Measurements from ENCODE around the gene HYOU1. TPM values are rescaled to one million over a fixed set of nuclear protein-coding genes. Genes with fewer than 3 reads are reported as not detected.
"Not testable (repeated sequence)": the region's sequence is repeated elsewhere in the genome, so short reads cannot be mapped to it uniquely, and the experiment has no call there.

HYOU1 gene
- polyA plus RNA-seq, 3 donors: 37.7 to 73.2 (median 41.1) TPM

DNA sequence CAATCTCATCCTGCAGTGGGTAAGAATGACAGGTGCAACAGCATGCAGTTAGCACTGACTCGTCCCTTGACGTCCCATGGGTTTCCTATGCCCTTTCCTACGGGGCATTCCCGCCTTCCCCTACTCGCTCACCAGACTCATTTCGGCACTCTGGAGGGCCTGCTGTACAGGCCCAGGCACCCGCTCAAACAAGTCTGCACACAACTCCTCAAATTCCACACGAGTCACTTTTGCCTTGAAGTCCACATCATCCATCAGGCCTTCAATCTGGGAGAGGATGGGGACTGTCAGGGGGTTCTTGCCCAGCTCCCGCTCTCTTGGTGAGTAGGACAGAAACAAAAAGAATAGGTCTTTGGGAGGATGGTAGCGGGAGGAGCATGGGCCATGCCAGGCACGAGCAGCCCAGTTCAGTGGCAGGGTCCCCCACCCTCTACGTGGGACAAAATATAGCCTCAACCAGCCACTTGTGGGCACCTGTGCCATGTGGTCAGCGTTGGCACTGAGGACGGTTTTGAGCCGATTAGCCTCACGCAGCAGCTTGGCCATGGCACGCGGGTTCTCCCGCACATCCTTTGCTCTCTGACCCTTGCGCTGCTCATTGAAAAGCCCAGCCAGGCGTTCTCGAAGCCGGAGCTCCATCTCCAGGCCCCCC lies 4.7 kb downstream of the HYOU1 start:
- H3K27ac ChIP-seq (ENCODE audit: low read depth, low read length): no peak overlapping the region
- WGBS, 3 donors: 91 to 94% (median 94%) methylated on average over 23 of the region's 23 CpGs

DNA sequence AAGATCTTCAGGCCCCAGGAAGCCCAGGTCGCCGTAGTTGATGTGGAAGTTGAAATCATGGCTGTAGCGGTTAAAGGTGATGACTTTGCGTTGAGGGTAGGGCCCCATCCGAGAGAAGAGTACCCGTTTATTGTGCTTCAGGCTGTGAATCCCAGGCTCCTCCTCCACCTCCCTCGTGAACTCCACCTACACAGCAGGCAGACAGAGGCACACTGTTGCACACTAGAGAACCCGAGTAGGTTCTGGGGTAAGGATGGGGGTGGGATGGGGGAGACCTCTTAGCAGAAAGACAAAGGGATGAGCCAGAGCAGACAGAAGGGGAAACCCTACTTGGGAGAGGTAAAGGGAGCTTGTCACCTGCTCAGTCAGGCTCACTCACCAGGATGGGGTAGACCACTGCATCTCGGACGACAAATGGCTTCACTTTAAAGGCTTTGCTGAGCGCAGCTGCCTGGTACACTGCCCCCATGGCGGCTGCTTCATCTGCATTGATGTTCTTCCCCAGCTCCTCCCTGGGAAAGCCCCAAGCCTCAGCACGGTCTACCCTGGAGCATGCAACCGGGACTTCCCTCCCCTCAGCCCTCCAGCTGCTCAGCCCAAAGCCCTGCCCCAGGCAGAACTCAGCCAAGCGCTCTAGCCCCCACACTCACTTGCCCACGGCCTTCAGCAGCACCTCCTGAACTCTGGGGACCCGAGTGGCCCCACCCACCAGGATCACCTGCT lies 5.4 kb downstream of the HYOU1 start:
- no peak overlapping the region for H3K27ac ChIP-seq (ENCODE audit: low read depth, low read length)
- 80 to 85% (median 85%) methylated on average over 17 of the region's 17 CpGs for WGBS, 3 donors

DNA sequence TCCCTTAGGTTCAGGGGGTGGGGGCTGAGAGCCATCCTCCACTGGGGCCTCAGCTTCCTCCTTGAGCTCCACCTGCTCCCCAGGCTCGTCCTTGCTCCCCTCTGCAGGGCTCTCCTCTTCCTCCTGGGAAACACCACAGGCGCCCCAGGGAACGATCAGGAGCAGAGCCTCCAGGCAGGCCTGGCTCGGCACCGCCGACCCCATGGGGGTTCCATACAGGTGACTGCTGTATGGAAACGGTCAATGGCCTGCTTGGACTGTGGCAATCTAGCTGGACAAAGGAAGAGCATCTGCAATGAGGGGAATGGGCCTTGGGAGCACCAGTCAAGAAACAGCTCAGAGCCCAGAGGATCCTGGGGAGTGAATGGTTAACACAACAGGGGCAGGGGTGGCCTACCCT lies 7.9 kb downstream of the HYOU1 start:
- H3K27ac ChIP-seq (ENCODE audit: low read depth, low read length): no peak overlapping the region
- 87 to 91% (median 90%) methylated on average over 7 of the region's 7 CpGs for WGBS, 3 donors

DNA sequence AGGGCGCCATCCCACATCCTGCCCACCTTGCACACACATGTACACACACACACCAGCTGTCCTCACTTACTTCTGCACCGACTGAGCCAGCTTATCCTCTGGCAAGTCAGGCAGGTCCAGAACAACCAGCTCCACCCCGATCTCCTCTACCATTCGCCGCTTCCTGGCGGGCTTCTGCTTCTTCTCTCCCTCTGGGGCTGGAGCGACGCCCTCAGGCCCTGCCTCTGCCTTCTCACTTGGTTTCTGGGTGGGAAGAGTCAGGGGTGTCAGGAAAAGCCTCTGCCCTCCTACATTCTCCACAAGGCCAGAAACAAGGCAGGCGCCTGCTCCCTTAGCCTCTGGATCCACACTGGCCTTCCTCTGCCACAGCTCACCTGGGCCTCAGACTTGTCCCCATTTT lies 8.4 kb downstream of the HYOU1 start:
- H3K27ac ChIP-seq (ENCODE audit: low read depth, low read length): no peak overlapping the region
- WGBS, 3 donors: 87 to 96% (median 91%) methylated on average over 9 of the region's 9 CpGs

DNA sequence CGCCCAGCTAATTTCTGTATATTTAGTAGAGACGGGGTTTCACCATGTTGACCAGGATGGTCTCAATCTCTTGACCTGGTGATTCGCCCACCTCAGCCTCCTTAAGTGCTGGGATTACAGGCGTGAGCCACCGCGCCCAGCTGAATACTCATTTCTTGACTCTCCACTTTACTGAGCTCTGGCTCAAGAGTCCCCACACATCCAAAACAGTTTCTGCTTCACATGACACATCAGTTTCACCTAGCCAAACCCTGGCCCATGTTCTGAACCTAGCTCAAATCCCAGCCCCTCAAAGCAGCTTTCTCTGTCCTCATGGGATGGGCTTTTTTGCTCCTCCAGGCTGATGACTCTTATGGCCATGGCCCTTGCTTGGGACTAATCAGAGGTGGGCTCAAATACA lies 9.8 kb downstream of the HYOU1 start:
- WGBS, 3 donors: 95 to 98% (median 97%) methylated on average over 6 of the region's 6 CpGs
- no peak overlapping the region for H3K27ac ChIP-seq (ENCODE audit: low read depth, low read length)

DNA sequence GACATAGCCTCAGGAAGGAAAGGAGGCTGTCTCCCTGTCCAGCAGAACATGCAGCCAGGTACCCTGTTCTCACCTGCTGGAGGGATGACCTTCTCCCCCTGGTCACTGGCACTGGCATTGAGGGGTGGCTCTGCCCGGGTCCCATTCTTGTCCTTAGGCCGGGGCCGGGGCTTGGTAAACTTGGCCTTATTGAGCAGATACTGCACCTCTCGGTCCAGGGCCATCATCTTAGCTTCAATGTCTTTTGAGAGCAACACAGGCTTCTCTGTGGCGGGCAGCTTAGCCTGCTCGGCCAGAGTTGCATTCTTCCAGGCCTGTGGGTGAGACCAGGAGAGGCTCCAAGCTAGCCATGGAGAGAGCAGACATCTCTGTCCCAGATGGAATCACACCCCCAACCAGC lies 10.5 kb downstream of the HYOU1 start:
- H3K27ac ChIP-seq (ENCODE audit: low read depth, low read length): no peak overlapping the region
- WGBS, 3 donors: 96 to 98% (median 97%) methylated on average over 6 of the region's 6 CpGs

DNA sequence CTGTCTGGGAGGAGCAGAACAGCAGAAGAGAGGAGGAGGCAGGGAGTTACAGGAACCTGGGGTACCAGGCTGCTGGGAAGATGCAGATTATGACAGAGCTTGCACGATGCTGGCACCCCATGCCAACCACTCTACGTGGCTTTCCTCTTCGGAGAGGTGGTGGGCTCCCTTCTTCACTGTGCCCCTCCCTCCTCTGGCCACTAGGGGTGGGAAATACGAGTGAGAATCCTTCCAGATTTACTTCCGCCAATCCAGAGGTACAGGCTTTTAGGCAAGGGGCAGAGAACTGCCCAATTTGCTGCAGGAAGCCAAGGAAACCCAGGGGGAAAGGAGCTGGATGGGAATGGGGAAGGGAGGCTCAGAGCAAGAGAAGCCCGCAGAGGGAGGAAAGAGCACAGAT lies 12.3 kb downstream of the HYOU1 start:
- H3K27ac ChIP-seq (ENCODE audit: low read depth, low read length): no peak overlapping the region
- WGBS, 3 donors: 75 to 84% (median 79%) methylated on average over 6 of the region's 6 CpGs

DNA sequence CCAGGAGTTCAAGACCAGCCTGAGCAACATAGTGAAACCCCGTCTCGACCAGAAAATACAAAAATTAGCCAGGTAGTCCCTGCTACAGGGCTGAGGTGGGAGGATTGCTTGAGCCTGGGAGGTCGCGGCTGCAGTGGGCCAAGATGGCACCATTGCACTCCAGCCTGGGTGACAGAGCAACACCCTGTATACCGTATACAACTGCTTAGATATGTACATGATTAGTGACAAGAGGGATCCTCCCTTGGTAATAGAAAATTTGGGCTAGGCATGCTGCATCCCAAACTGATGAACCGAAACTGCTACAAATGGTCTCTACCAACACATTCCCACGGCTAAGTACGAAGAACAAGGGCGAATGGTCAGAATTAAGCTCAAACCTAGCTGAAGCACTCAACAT lies 14.1 kb downstream of the HYOU1 start:
- WGBS, 3 donors: 83 to 91% (median 91%) methylated on average over 9 of the region's 9 CpGs

DNA sequence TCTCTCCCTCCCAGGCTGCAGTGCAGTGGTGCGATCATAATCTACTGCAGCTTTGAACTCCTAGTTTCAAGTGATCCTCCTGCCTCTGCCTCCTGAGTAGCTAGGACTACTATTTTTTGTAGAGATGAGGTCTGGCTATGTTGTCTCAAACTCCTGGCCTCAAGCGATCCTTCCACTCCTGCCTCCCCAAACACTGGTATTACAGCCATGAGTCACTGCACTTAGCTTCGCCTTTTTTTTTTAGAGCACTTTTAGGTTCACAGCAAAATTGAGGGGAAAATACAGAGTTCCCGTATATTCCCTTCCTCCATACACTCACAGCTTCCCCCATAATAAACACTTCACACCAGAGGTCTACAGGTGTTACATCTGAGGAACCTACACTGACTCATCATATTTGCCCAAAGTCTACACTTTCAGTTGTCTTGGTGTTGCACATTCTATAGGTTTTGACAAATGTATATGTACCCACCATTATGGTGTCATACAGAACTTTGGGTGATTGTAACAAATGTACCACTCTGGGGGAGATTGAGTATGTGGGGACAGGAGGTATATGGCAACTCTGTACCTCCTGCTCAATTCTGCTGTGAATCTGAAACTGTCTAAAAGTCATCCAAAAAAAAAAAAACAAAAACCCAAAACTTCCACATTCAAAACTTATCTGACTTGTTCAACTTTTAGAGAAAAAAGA lies 15.0 kb downstream of the HYOU1 start:
- 90 to 95% (median 91%) methylated on average over 4 of the region's 4 CpGs for WGBS, 3 donors
- H3K27ac ChIP-seq (ENCODE audit: low read depth, low read length): no peak overlapping the region

More for the DNA sequence above, 14.1 kb downstream of the HYOU1 start:
- H3K27ac ChIP-seq (ENCODE audit: low read depth, low read length): no peak overlapping the region

DNA sequence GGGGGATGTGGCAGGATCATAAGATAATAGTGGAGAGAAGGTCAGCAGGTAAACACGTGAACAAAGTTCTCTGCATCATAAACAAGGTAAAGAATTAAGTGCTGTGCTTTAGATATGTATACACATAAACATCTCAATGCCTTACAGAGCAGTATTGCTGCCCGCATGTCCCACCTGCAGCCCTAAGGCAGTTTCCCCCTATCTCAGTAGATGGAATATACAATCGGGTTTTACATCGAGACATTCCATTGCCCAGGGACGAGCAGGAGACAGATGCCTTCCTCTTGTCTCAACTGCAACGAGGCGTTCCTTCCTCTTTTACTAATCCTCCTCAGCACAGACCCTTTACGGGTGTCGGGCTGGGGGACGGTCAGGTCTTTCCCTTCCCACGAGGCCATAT lies 17.5 kb downstream of the HYOU1 start:
- H3K27ac ChIP-seq (ENCODE audit: low read depth, low read length): not testable (repeated sequence)
- 19 to 63% (median 25%) methylated on average over 7 to 11 of the region's 11 CpGs for WGBS, 3 donors

DNA sequence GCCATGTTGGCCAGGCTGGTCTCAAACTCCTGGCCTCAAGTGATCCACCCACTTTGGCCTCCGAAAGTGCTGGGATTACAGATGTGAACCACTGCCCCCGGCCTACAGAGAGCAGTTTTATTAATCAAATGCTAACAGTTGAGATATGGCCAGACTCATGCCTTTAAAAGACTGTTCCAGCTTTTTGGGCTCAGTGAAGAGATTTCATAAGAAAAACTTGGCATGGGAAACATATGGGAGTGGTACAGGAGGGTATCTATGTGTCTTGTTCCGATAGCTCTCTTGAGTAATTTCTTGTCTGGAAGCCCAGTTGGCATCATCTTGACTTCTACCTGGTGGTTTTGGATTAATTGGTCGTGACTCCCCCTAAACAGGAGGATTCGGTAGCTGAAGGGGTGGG lies 18.1 kb downstream of the HYOU1 start:
- H3K27ac ChIP-seq (ENCODE audit: low read depth, low read length): no peak overlapping the region
- WGBS, 3 donors: 74 to 85% (median 82%) methylated on average over 5 of the region's 5 CpGs

DNA sequence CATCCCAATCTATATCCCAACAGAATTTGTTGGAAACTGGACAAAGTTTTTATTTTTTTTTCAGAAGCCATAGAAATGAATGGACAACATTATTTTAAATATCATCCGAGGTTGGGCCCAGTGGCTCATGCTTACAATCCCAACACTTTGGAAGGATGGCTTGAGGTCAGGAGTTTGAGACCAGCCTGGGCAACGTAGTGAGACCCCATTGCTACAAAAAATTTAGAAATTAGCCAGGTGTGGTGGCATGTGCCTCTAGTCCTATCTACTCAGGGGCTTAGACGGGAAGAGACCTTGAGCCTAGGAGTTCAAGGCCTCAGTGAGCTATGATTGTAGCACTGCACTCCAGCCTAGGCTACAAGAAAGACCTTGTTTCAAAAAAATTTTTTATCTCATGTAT lies 22.2 kb downstream of the HYOU1 start:
- H3K27ac ChIP-seq (ENCODE audit: low read depth, low read length): no peak overlapping the region
- WGBS, 3 donors: 77 to 93% (median 90%) methylated on average over 3 of the region's 3 CpGs

DNA sequence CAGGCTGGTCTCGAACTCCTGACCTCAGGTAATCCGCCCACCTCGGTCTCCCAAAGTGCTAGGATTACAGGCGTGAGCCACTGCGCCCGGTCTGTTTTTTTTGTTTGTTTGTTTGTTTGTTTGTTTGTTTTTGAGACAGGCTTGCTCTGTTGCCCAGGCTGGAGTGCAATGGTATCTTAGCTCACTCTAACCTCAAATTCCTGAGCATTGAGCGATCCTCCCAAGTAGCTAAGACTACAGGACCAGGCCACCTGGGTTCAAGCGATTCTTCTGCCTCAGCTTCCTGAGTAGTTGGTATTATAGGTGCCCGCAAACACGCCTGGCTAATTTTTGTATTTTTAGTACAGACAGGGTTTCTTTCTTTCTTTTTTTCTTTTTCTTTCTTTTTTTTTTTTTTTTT lies 23.6 kb downstream of the HYOU1 start:
- not testable (repeated sequence) for H3K27ac ChIP-seq (ENCODE audit: low read depth, low read length)
- WGBS, 3 donors: 83 to 96% (median 88%) methylated on average over 10 of the region's 10 CpGs

DNA sequence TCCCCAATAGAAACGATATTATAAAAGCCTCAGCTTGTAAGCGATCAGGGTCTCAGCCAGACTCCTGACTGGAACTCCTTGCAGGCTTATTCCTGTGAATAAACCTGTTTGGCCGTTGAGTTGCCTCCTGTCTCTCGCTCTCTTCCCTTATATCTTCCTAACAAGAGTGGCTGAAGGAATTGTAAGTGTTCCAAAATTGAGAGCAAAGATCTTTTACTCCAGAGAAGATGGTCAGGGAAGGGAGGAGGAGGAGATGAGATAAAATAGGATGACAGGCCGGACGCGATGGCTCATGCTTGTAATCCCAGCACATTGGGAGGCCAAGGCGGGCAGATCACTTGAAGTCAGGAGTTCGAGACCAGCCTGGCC lies 25.1 kb downstream of the HYOU1 start:
- WGBS, 3 donors: 77 to 88% (median 80%) methylated on average over 8 to 9 of the region's 9 CpGs

DNA sequence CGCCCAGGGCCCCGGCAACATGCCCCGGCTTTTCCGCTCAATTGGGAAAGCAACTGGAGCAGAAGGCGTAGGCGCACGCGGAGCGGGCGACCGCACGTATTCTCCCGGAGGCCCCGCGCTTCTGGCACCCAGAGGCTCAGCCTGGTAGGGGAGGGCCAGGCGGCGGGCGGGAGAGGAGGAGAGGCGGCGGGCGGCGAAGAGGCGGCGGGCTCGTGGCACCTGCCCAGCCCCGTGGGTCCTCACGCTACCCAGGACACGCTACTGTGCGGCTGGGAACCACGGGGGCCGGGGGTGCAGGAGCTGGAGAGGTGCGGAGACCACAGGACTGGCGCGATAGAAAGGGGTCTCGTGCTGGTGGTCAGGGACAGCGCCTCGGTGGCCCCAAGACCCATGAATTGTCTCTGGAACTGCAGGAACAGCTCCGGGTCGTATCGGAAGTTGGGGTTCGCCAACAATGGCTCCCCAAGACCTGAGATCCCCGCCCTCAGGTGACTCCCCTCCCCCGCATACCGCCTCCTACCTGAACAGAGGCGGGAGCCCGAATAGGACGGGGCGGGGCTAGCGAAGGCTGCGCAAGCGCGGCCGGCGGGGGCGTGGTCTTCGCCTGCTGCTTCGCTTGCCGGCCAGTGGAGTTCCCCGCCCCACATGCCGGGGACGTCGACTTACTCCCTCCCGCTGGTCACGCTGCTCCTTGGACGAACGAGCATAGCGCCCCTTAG lies 26.5 kb downstream of the HYOU1 start, which contains the start of gene SLC37A4:
Gene SLC37A4, minus strand, starts transcription at position 549 of the 719 bp plus-strand sequence.
- WGBS, 3 donors: 0 to 1% (median 0%) methylated on average over 58 to 67 of the region's 67 CpGs
- H3K27ac ChIP-seq (ENCODE audit: low read depth, low read length): no peak within 1 kb of the TSS

More for the DNA sequence above, 25.1 kb downstream of the HYOU1 start:
- no peak overlapping the region for H3K27ac ChIP-seq (ENCODE audit: low read depth, low read length)

DNA sequence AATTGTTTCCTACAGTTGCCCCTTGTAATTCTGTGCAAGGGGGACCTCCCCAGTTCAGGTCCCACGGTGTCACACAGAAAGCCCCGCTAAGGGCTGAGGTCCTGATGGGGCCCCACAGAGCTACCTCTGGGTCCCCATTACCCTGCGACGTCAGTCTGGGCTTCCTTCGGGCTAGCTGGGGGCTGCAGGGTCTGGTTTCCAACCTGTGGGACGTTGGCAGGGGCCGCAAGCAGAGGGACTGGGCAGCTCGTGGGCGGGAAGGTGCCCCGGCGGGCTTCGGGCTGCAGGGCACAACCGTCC lies 27.0 kb downstream of the HYOU1 start:
- WGBS, 3 donors: 1 to 7% (median 3%) methylated on average over 13 of the region's 13 CpGs
- H3K27ac ChIP-seq (ENCODE audit: low read depth, low read length): no peak overlapping the region

DNA sequence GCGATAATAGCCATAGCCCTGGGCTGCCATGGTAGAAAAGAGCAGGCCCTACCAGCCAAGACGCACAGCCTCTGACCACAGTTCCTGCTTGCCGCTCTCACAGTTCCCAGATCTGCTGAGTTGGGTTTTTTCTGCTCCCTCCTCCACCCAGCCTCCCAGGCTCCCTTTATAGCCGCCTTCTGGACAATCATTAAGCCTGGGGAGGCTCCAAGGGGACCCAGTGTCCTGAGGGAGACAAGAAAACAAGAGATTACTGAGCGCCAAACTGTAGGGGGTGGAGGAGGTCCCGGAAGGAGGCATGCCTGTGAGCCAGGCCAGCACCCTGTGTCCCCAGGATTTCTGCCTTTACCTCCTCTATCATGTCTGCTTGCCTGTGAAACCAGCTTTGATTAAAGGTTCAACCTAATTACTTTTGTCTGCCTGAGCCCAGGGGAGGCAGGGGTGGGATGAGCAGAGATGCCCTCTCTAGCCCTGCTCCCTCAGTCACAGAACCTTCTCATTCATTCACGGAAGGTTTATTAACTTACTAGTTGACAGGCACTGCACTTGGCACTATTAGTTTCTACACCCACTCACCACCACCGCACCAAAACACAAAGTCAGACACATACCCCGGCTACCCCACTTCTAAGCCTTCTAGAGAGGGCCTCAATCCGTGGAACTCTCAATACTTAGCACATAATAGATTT lies 27.5 kb downstream of the HYOU1 start:
- WGBS, 3 donors: 23 to 60% (median 58%) methylated on average over 10 of the region's 10 CpGs
- H3K27ac ChIP-seq (ENCODE audit: low read depth, low read length): no peak overlapping the region

DNA sequence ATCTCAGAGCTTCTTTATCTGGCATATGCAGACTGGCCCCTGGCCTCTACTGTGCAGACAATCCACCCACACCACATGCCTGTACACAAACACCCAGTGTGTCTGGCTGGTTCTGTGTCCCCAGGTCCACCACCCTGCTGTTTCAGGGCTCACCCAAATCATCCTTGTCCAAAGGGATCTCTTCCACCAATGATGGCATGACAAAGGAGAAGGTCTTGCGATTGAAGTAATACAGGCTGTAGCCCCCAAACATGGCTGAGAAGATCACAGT lies 28.0 kb downstream of the HYOU1 start:
- no peak overlapping the region for H3K27ac ChIP-seq (ENCODE audit: low read depth, low read length)
- 31 to 94% (median 89%) methylated on average over 1 of the region's 1 CpG for WGBS, 3 donors

Data from adipose tissue (tissue), 3 donors.